Stimulated activated CD4-positive, alpha-beta T cell treated with anti-CD3 and anti-CD28 coated beads, Interleukin-4, amount 100 ng/mL, for 48 hours (primary cell): ENCODE results near the gene SEMA4B.

Source experiments
- DNase-seq, 2 donors: peaks; one replicate each; pipeline ENCODE4 v3.0.0-alpha.2; 2020; ENCODE audit warnings: low read depth in 2 of 2

The SEMA4B gene

GRCh38 chr15:90203922-90204321, 2.8 kb downstream of the SEMA4B start:
- DNase-seq = no peak

GRCh38 chr15:90205050-90205848, 4.1 kb downstream of the SEMA4B start:
- DNase-seq = no peak

- no peak for DNase-seq
Measured at GRCh38 chr15:90205886-90206285, 4.8 kb downstream of the SEMA4B start.

- DNase-seq = no peak
Measured at GRCh38 chr15:90207252-90207651, 6.1 kb downstream of the SEMA4B start.

- no peak for DNase-seq
Measured at GRCh38 chr15:90208356-90208755, 7.2 kb downstream of the SEMA4B start.

- peak in 1 of 2 donors; percentile 33 for DNase-seq
Measured at GRCh38 chr15:90209591-90209990, 8.5 kb downstream of the SEMA4B start.

GRCh38 chr15:90210593-90210992, 9.5 kb downstream of the SEMA4B start:
- no peak for DNase-seq

- no peak for DNase-seq
Measured at GRCh38 chr15:90211009-90211408, 9.9 kb downstream of the SEMA4B start.

- DNase-seq = no peak
Measured at GRCh38 chr15:90211440-90212143, 10.5 kb downstream of the SEMA4B start.

- DNase-seq = no peak
Measured at GRCh38 chr15:90212221-90213098, 11.3 kb downstream of the SEMA4B start.

- DNase-seq = no peak
Measured at GRCh38 chr15:90213122-90213817, 12.1 kb downstream of the SEMA4B start.

GRCh38 chr15:90213818-90214204, 12.7 kb downstream of the SEMA4B start:
- DNase-seq = no peak

GRCh38 chr15:90214553-90215196, 13.5 kb downstream of the SEMA4B start:
- DNase-seq = no peak

GRCh38 chr15:90217671-90218394, 16.7 kb downstream of the SEMA4B start:
- DNase-seq = no peak

- peak; percentile 40 to 53 for DNase-seq
Measured at GRCh38 chr15:90219421-90220141, 18.5 kb downstream of the SEMA4B start.

GRCh38 chr15:90221246-90221900, 20.2 kb downstream of the SEMA4B start:
- DNase-seq = peak in 1 of 2 donors; percentile 28

- DNase-seq = no peak
Measured at GRCh38 chr15:90222547-90222946, 21.4 kb downstream of the SEMA4B start.

- no peak for DNase-seq
Measured at GRCh38 chr15:90223441-90224165, 22.5 kb downstream of the SEMA4B start.

GRCh38 chr15:90225047-90225446, 23.9 kb downstream of the SEMA4B start:
- DNase-seq = no peak
